ENCODE data around the gene MAGEC3. TPM values are rescaled to one million over a fixed set of nuclear protein-coding genes. Genes with fewer than 3 reads are reported as not detected.
"Not testable (repeated sequence)": the region's sequence is repeated elsewhere in the genome, so short reads cannot be mapped to it uniquely, and the experiment has no call there.

The MAGEC3 gene
- polyA plus RNA-seq, 4 donors = not detected

- Histone ChIP-seq H3K4me3 (ENCODE audit: low read depth in 1 of 3, low read length in 3 of 3) (no peak overlapping the region), H3K27me3 (ENCODE audit: control insufficient read depth in 3 of 3, insufficient read depth in 3 of 3, low read length in 3 of 3) (no peaks in the 10 kb centered on the region), H3K4me1 (ENCODE audit: control insufficient read depth in 3 of 3, insufficient read depth in 2 of 3, low read depth in 1 of 3, low read length in 2 of 3) (no peaks in the 10 kb centered on the region), H3K36me3 (ENCODE audit: control insufficient read depth in 3 of 3, insufficient read depth in 2 of 3, low read depth in 1 of 3, low read length in 3 of 3) (no peaks in the 10 kb centered on the region), H3K9me3 (ENCODE audit: control insufficient read depth in 2 of 2, insufficient read depth in 1 of 2, low read depth in 1 of 2, low read length in 1 of 2) (peaks cover 0 to 2% of the 10 kb centered on the region in 2 donors), H3K27ac (ENCODE audit: low read depth in 1 of 3, low read length in 2 of 3) (no peak overlapping the region)
- 55 to 86% (median 58%) methylated on average over 5 of the region's 5 CpGs for WGBS, 3 donors
- DNase-seq = no peak
- FAIRE-seq = no peak
These were observed 41.5 kb downstream of the MAGEC3 start for GRCh38 chrX:141879616-141880015.

GRCh38 chrX:141888811-141889210 lies 50.7 kb downstream of the MAGEC3 start:
- not testable (repeated sequence) for FAIRE-seq, DNase-seq
- WGBS, 3 donors = 53 to 75% (median 56%) methylated on average over 5 of the region's 5 CpGs

GRCh38 chrX:141894733-141895132 lies 56.6 kb downstream of the MAGEC3 start:
- Histone ChIP-seq H3K9me3 (ENCODE audit: control insufficient read depth in 2 of 2, insufficient read depth in 1 of 2, low read depth in 1 of 2, low read length in 1 of 2) (peaks cover 0 to 2% of the 10 kb centered on the region in 2 donors), H3K36me3 (ENCODE audit: control insufficient read depth in 3 of 3, insufficient read depth in 2 of 3, low read depth in 1 of 3, low read length in 3 of 3) (no peaks in the 10 kb centered on the region), H3K4me3 (ENCODE audit: low read depth in 1 of 3, low read length in 3 of 3) (no peak overlapping the region), H3K27ac (ENCODE audit: low read depth in 1 of 3, low read length in 2 of 3) (no peak overlapping the region), H3K4me1 (ENCODE audit: control insufficient read depth in 3 of 3, insufficient read depth in 2 of 3, low read depth in 1 of 3, low read length in 2 of 3) (no peaks in the 10 kb centered on the region), H3K27me3 (ENCODE audit: control insufficient read depth in 3 of 3, insufficient read depth in 3 of 3, low read length in 3 of 3) (no peaks in the 10 kb centered on the region)
- WGBS, 3 donors = 82 to 91% (median 89%) methylated on average over 6 to 7 of the region's 7 CpGs
- DNase-seq (no peak), FAIRE-seq (no peak)

More at GRCh38 chrX:141888811-141889210, 50.7 kb downstream of the MAGEC3 start:
- H3K36me3 ChIP-seq (ENCODE audit: control insufficient read depth in 3 of 3, insufficient read depth in 2 of 3, low read depth in 1 of 3, low read length in 3 of 3); H3K27me3 ChIP-seq (ENCODE audit: control insufficient read depth in 3 of 3, insufficient read depth in 3 of 3, low read length in 3 of 3); H3K4me1 ChIP-seq (ENCODE audit: control insufficient read depth in 3 of 3, insufficient read depth in 2 of 3, low read depth in 1 of 3, low read length in 2 of 3); H3K9me3 ChIP-seq (ENCODE audit: control insufficient read depth in 2 of 2, insufficient read depth in 1 of 2, low read depth in 1 of 2, low read length in 1 of 2); H3K4me3 ChIP-seq (ENCODE audit: low read depth in 1 of 3, low read length in 3 of 3); H3K27ac ChIP-seq (ENCODE audit: low read depth in 1 of 3, low read length in 2 of 3): not testable (repeated sequence)

- H3K27ac ChIP-seq (ENCODE audit: low read depth in 1 of 3, low read length in 2 of 3) = no peak overlapping the region
- H3K27me3 ChIP-seq (ENCODE audit: control insufficient read depth in 3 of 3, insufficient read depth in 3 of 3, low read length in 3 of 3) = no peaks in the 10 kb centered on the region
- H3K9me3 ChIP-seq (ENCODE audit: control insufficient read depth in 2 of 2, insufficient read depth in 1 of 2, low read depth in 1 of 2, low read length in 1 of 2) = peaks cover 0 to 2% of the 10 kb centered on the region in 2 donors
- WGBS, 3 donors = 84 to 92% (median 87%) methylated on average over 2 of the region's 2 CpGs
- no peak for FAIRE-seq
- no peaks in the 10 kb centered on the region for H3K36me3 ChIP-seq (ENCODE audit: control insufficient read depth in 3 of 3, insufficient read depth in 2 of 3, low read depth in 1 of 3, low read length in 3 of 3)
- H3K4me3 ChIP-seq (ENCODE audit: low read depth in 1 of 3, low read length in 3 of 3) = no peak overlapping the region
- DNase-seq = no peak
- no peaks in the 10 kb centered on the region for H3K4me1 ChIP-seq (ENCODE audit: control insufficient read depth in 3 of 3, insufficient read depth in 2 of 3, low read depth in 1 of 3, low read length in 2 of 3)
These were observed 59.6 kb downstream of the MAGEC3 start for GRCh38 chrX:141897690-141898089.

GRCh38 chrX:141902366-141902765 lies 64.2 kb downstream of the MAGEC3 start:
- H3K36me3 ChIP-seq (ENCODE audit: control insufficient read depth in 3 of 3, insufficient read depth in 2 of 3, low read depth in 1 of 3, low read length in 3 of 3) = no peaks in the 10 kb centered on the region
- FAIRE-seq (no peak), DNase-seq (no peak)
- H3K27me3 ChIP-seq (ENCODE audit: control insufficient read depth in 3 of 3, insufficient read depth in 3 of 3, low read length in 3 of 3) = no peaks in the 10 kb centered on the region
- 61 to 86% (median 85%) methylated on average over 4 of the region's 4 CpGs for WGBS, 3 donors
- H3K4me1 ChIP-seq (ENCODE audit: control insufficient read depth in 3 of 3, insufficient read depth in 2 of 3, low read depth in 1 of 3, low read length in 2 of 3) = no peaks in the 10 kb centered on the region
- no peak overlapping the region for H3K4me3 ChIP-seq (ENCODE audit: low read depth in 1 of 3, low read length in 3 of 3)
- peaks cover 0 to 7% of the 10 kb centered on the region in 2 donors for H3K9me3 ChIP-seq (ENCODE audit: control insufficient read depth in 2 of 2, insufficient read depth in 1 of 2, low read depth in 1 of 2, low read length in 1 of 2)
- no peak overlapping the region for H3K27ac ChIP-seq (ENCODE audit: low read depth in 1 of 3, low read length in 2 of 3)

- WGBS, 3 donors = 90 to 95% (median 91%) methylated on average over 18 to 25 of the region's 25 CpGs
- H3K9me3 ChIP-seq (ENCODE audit: control insufficient read depth in 2 of 2, insufficient read depth in 1 of 2, low read depth in 1 of 2, low read length in 1 of 2) = peaks cover 0 to 11% of the 10 kb centered on the region in 2 donors
- no peak for DNase-seq
- no peak within 1 kb of the TSS for H3K27ac ChIP-seq (ENCODE audit: low read depth in 1 of 3, low read length in 2 of 3)
- no peak for FAIRE-seq
- H3K27me3 ChIP-seq (ENCODE audit: control insufficient read depth in 3 of 3, insufficient read depth in 3 of 3, low read length in 3 of 3) = no peaks in the 10 kb centered on the region
- H3K4me1 ChIP-seq (ENCODE audit: control insufficient read depth in 3 of 3, insufficient read depth in 2 of 3, low read depth in 1 of 3, low read length in 2 of 3) = no peaks in the 10 kb centered on the region
- no peak within 1 kb of the TSS for H3K4me3 ChIP-seq (ENCODE audit: low read depth in 1 of 3, low read length in 3 of 3)
- no peaks in the 10 kb centered on the region for H3K36me3 ChIP-seq (ENCODE audit: control insufficient read depth in 3 of 3, insufficient read depth in 2 of 3, low read depth in 1 of 3, low read length in 3 of 3)
These were observed 65.5 kb downstream of the MAGEC3 start, which contains the start of gene MAGEC1 for GRCh38 chrX:141903400-141904155. Gene MAGEC1, plus strand, starts transcription at chrX:141903894. Its CDS starts 1,179 bp downstream, at chrX:141905073.

DNA sequence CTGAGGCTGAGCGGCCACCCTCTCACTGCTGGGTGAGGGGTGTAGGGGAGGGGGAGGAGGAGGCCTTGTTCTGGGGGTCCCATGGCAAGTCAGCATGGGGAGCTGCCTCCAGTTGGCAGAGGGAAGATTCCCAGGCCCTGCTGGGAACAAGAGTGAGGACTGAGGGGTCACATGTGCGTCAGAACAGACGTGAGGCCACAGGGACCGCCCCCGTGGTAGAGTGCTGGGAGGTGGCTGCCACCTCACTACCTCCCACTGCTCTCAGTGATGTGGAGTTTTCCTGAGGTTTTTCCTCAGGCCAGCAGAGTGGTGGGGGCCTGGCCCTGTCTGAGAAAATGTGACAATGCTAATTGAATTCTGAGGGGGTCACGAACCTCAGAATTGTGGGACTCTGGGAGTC lies 66.1 kb downstream of the MAGEC3 start:
- Histone ChIP-seq H3K4me1 (ENCODE audit: control insufficient read depth in 3 of 3, insufficient read depth in 2 of 3, low read depth in 1 of 3, low read length in 2 of 3) (no peaks in the 10 kb centered on the region), H3K27ac (ENCODE audit: low read depth in 1 of 3, low read length in 2 of 3) (no peak overlapping the region), H3K9me3 (ENCODE audit: control insufficient read depth in 2 of 2, insufficient read depth in 1 of 2, low read depth in 1 of 2, low read length in 1 of 2) (peaks cover 0 to 11% of the 10 kb centered on the region in 2 donors), H3K4me3 (ENCODE audit: low read depth in 1 of 3, low read length in 3 of 3) (no peak overlapping the region), H3K27me3 (ENCODE audit: control insufficient read depth in 3 of 3, insufficient read depth in 3 of 3, low read length in 3 of 3) (no peaks in the 10 kb centered on the region), H3K36me3 (ENCODE audit: control insufficient read depth in 3 of 3, insufficient read depth in 2 of 3, low read depth in 1 of 3, low read length in 3 of 3) (no peaks in the 10 kb centered on the region)
- WGBS, 3 donors = 79 to 94% (median 84%) methylated on average over 6 of the region's 6 CpGs
- DNase-seq (no peak), FAIRE-seq (no peak)

GRCh38 chrX:141917801-141918200 lies 79.7 kb downstream of the MAGEC3 start:
- DNase-seq = no peak
- H3K36me3 ChIP-seq (ENCODE audit: control insufficient read depth in 3 of 3, insufficient read depth in 2 of 3, low read depth in 1 of 3, low read length in 3 of 3) = no peaks in the 10 kb centered on the region
- WGBS, 3 donors = 49 to 66% (median 51%) methylated on average over 3 of the region's 3 CpGs
- H3K4me3 ChIP-seq (ENCODE audit: low read depth in 1 of 3, low read length in 3 of 3) = no peak overlapping the region
- H3K27ac ChIP-seq (ENCODE audit: low read depth in 1 of 3, low read length in 2 of 3) = no peak overlapping the region
- H3K27me3 ChIP-seq (ENCODE audit: control insufficient read depth in 3 of 3, insufficient read depth in 3 of 3, low read length in 3 of 3) = no peaks in the 10 kb centered on the region
- H3K9me3 ChIP-seq (ENCODE audit: control insufficient read depth in 2 of 2, insufficient read depth in 1 of 2, low read depth in 1 of 2, low read length in 1 of 2) = no peaks in the 10 kb centered on the region
- FAIRE-seq = no peak
- H3K4me1 ChIP-seq (ENCODE audit: control insufficient read depth in 3 of 3, insufficient read depth in 2 of 3, low read depth in 1 of 3, low read length in 2 of 3) = no peaks in the 10 kb centered on the region

GRCh38 chrX:141924293-141924692 lies 86.2 kb downstream of the MAGEC3 start:
- Histone ChIP-seq H3K36me3 (ENCODE audit: control insufficient read depth in 3 of 3, insufficient read depth in 2 of 3, low read depth in 1 of 3, low read length in 3 of 3) (no peaks in the 10 kb centered on the region), H3K27ac (ENCODE audit: low read depth in 1 of 3, low read length in 2 of 3) (no peak overlapping the region), H3K4me1 (ENCODE audit: control insufficient read depth in 3 of 3, insufficient read depth in 2 of 3, low read depth in 1 of 3, low read length in 2 of 3) (no peaks in the 10 kb centered on the region), H3K4me3 (ENCODE audit: low read depth in 1 of 3, low read length in 3 of 3) (no peak overlapping the region), H3K27me3 (ENCODE audit: control insufficient read depth in 3 of 3, insufficient read depth in 3 of 3, low read length in 3 of 3) (no peaks in the 10 kb centered on the region), H3K9me3 (ENCODE audit: control insufficient read depth in 2 of 2, insufficient read depth in 1 of 2, low read depth in 1 of 2, low read length in 1 of 2) (no peaks in the 10 kb centered on the region)
- WGBS, 3 donors = 70 to 80% (median 79%) methylated on average over 2 of the region's 2 CpGs
- FAIRE-seq (no peak), DNase-seq (no peak)

All from small intestine (tissue), 7 donors.